ENCODE results near the gene GNG12.
"Not testable (repeated sequence)": the region's sequence is repeated elsewhere in the genome, so short reads cannot be mapped to it uniquely, and the experiment has no call there.

DNA sequence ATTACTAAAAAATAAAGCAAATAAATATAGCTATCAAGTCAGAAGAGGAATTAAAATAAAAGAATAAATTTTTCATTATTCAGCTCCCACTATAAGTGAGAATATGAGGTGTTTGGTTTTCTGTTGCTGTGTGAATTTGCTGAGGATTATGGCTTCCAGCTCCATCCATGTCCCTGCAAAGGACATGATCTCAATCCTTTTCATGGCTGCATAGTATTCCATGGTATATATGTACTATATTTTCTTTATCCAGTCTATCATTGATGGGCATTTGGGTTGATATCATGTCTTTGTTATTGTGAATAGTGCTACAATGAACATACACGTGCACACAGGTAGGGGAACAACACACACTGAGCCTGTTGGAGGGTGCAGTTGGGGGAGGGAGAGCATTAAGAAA is 176.1 kb downstream of the GNG12 start:
- TF ChIP-seq, protein P1, sequence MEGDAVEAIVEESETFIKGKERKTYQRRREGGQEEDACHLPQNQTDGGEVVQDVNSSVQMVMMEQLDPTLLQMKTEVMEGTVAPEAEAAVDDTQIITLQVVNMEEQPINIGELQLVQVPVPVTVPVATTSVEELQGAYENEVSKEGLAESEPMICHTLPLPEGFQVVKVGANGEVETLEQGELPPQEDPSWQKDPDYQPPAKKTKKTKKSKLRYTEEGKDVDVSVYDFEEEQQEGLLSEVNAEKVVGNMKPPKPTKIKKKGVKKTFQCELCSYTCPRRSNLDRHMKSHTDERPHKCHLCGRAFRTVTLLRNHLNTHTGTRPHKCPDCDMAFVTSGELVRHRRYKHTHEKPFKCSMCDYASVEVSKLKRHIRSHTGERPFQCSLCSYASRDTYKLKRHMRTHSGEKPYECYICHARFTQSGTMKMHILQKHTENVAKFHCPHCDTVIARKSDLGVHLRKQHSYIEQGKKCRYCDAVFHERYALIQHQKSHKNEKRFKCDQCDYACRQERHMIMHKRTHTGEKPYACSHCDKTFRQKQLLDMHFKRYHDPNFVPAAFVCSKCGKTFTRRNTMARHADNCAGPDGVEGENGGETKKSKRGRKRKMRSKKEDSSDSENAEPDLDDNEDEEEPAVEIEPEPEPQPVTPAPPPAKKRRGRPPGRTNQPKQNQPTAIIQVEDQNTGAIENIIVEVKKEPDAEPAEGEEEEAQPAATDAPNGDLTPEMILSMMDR (IDR thresholded peaks at IDR 0.05) = not testable (repeated sequence)
- TF ChIP-seq POLR2AphosphoS5 (IDR thresholded peaks at IDR 0.05; ENCODE audit: low read depth, low read length) = not testable (repeated sequence)

All from Panc1 (cell line).